T-helper 2 cell treated with Interferon-gamma antibody and Interleukin-4, amounts not matched to agents 100 ng/mL and 5 ng/mL, for 36 hours (primary cell): ENCODE results near the gene OR2D3. TPM values are rescaled to one million over a fixed set of nuclear protein-coding genes. Genes with fewer than 3 reads are reported as not detected.
"Not testable (repeated sequence)": the region's sequence is repeated elsewhere in the genome, so short reads cannot be mapped to it uniquely, and the experiment has no call there.

Experiments used
- intact Hi-C: fragments of 100-400 bp; cut with micrococcal nuclease; formaldehyde crosslinking; loops from one replicate; pipeline ENCODE4 v1.15.1; 2023
- total RNA-seq: library from RNA; stranded (reverse); gene quantifications from 2 replicates; pipeline ENCODE4 v1.2.3, GENCODE V29; 2022

OR2D3 gene
- total RNA-seq, 1 donor from 2014 or later: not detected

- intact Hi-C loops: loop anchor here (5.0 to 10.0 kb wide), 3 partner anchors 190 to 588 kb away; partner anchors contain the start of genes PPFIBP2 and TAF10
Observed at GRCh38 chr11:6927030-6927617, 6.3 kb downstream of the OR2D3 start.

GRCh38 chr11:6928916-6929315, 8.1 kb downstream of the OR2D3 start:
- intact Hi-C loops: loop anchor here (5.0 to 10.0 kb wide), 3 partner anchors 192 to 586 kb away; partner anchors contain the start of genes PPFIBP2 and TAF10

GRCh38 chr11:6931146-6931713, 10.4 kb downstream of the OR2D3 start:
- intact Hi-C loops: no loop called here

- intact Hi-C loops: no loop called here
Observed at GRCh38 chr11:6932145-6932544, 11.3 kb downstream of the OR2D3 start.

GRCh38 chr11:6941970-6942369, 21.2 kb downstream of the OR2D3 start:
- intact Hi-C loops: no loop called here

- intact Hi-C loops: no loop called here
Observed at GRCh38 chr11:6943131-6943530, 22.3 kb downstream of the OR2D3 start.

- intact Hi-C loops: not testable (repeated sequence)
Observed at GRCh38 chr11:6954248-6954647, 33.4 kb downstream of the OR2D3 start.

- intact Hi-C loops: no loop called here
Observed at GRCh38 chr11:6962141-6962540, 41.3 kb downstream of the OR2D3 start.

- intact Hi-C loops: no loop called here
Observed at GRCh38 chr11:6962673-6963072, 41.9 kb downstream of the OR2D3 start.

- intact Hi-C loops: no loop called here
Observed at GRCh38 chr11:6968816-6969215, 48.0 kb downstream of the OR2D3 start.

GRCh38 chr11:6969854-6970253, 49.1 kb downstream of the OR2D3 start:
- intact Hi-C loops: not testable (repeated sequence)

Other genes starting within 250 kb of the OR2D3 start
- 71.3 and 72.4 TPM in 2 replicates for gene MRPL17, start 237.7 kb upstream of the OR2D3 start, total RNA-seq
- 0.18 and 0.25 TPM in 2 replicates for gene OR2AG2, start 149.0 kb upstream of the OR2D3 start, total RNA-seq
- gene OR2AG1, start 138.0 kb upstream of the OR2D3 start, total RNA-seq: not detected in 2 replicates
- 0.23 TPM in 2 replicates for gene OR6A2, start 121.3 kb upstream of the OR2D3 start, total RNA-seq
- not detected in 2 replicates for gene OR10A5, start 75.3 kb upstream of the OR2D3 start, total RNA-seq
- gene OR10A2, start 57.9 kb upstream of the OR2D3 start, total RNA-seq: not detected in 2 replicates
- gene OR10A4, start 44.4 kb upstream of the OR2D3 start, total RNA-seq: not detected in 2 replicates
- 0.27 TPM in 1 of 2 replicates, not detected in the other for gene OR2D2, start 28.5 kb upstream of the OR2D3 start, total RNA-seq
- gene ZNF215, start 5.4 kb downstream of the OR2D3 start, total RNA-seq: 3.3 and 3.4 TPM in 2 replicates
- not detected in 2 replicates for gene ZNF214, start 99.3 kb downstream of the OR2D3 start, total RNA-seq
- gene NLRP14, start 99.5 kb downstream of the OR2D3 start, total RNA-seq: 0.11 and 0.39 TPM in 2 replicates
- 0.09 TPM in 1 of 2 replicates, not detected in the other for gene RBMXL2, start 168.0 kb downstream of the OR2D3 start, total RNA-seq